ENCODE results near the gene PEX26.

- TF ChIP-seq EZH2phosphoT487 (IDR thresholded peaks at IDR 0.05; ENCODE audit: borderline replicate concordance, low read depth, low read length) (no peak), CTCF (conservative IDR thresholded peaks at IDR 0.05; ENCODE audit: low read length) (no peak)
These were observed 70.0 kb downstream of the PEX26 start for GRCh38 chr22:18147791-18148190.
